HEK293T (cell line): ENCODE data around the gene PSME3IP1.

Experiments
- SP1 ChIP-seq: fragments of 450-650 bp; IDR thresholded peaks from 2 replicates; pipeline ENCODE4 v1.6.1; 2017
- SUZ12 ChIP-seq: fragments of 450-650 bp; IDR thresholded peaks from 2 replicates; pipeline ENCODE4 v1.6.1; 2016; ENCODE audit warnings: mild to moderate bottlenecking
- ZNF384 ChIP-seq: fragments of 450-650 bp; IDR thresholded peaks from 2 replicates; pipeline ENCODE4 v1.6.1; 2016

DNA sequence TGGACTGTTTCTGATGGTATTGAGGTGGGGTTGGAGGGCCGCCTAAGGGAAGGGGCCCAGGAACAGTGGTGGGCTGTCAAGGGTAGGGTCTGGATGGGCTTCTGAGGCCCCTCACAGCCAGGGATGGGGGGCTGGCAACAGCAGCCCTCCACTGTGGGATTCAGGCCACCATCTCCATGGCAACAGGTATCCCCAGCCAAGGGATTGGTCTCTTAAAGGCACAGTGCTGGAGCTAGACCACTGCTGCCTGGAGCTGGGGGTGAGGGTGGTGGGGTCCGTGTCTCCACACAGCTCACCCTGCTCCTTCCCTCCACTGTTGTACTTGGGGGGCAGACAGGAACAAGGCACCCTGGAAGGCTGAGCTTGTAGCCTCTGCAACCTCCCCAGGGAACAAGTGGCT is 41.8 kb downstream of the PSME3IP1 start:
- TF ChIP-seq SP1 (no peak), ZNF384 (no peak), SUZ12 (no peak)
